ENCODE results near the gene TNFRSF8.

GRCh38 chr1:12174924-12175810 lies 112.1 kb downstream of the TNFRSF8 start:
- TF ChIP-seq CTCF (IDR thresholded peaks at IDR 0.05; ENCODE audit: low read length): no peak
- TF ChIP-seq EZH2 (IDR thresholded peaks at IDR 0.05; ENCODE audit: borderline replicate concordance, low read length): no peak
